ENCODE measurements around the gene SPATA1. TPM values are rescaled to one million over a fixed set of nuclear protein-coding genes. Genes with fewer than 3 reads are reported as not detected.

Gene SPATA1
- total and polyA plus RNA-seq, 2 of the 8 experiments (the other 6 are each of a cell fraction or from before 2014, with no cell fraction given), result 0.51 to 1.1 TPM

DNA sequence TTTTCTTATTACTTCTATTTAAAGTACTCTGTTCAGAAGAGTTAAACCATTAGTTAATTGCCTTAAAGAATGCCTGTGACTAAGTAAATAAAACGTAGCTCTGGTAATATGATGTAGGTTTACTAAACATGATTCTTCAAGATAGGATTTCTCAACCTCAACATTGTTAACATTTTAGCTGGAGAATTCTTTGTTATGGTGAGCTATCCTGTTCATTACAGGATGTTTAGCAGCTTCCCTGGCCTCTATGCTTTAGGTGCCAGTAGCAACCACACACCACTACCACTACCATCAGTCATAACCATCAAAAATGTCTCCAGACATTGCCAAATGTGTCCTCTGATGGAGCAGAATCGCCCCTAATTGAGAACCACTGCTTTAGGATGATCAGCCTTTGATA, 16.4 kb upstream of the SPATA1 start:
- Histone ChIP-seq H3K4me1 (replicated peaks in 1 of 4; ENCODE audit: control insufficient read depth in 3 of 4, insufficient read depth in 4 of 4, low read length in 3 of 4) (no peaks in the 10 kb centered on the region), H3K4ac (replicated peaks; ENCODE audit: insufficient read length, low read depth, low read length) (no peak overlapping the region), H3K27me3 (replicated peaks in 1 of 4; ENCODE audit: control insufficient read depth in 3 of 4, extremely low read depth in 1 of 4, insufficient read depth in 3 of 4, low read length in 3 of 4) (no peaks in the 10 kb centered on the region), H2AK5ac (ENCODE audit: low read depth, low read length) (no peak overlapping the region), H2BK12ac (ENCODE audit: low read depth, low read length) (no peak overlapping the region), H3K14ac (ENCODE audit: insufficient read length) (no peak overlapping the region), H2BK15ac (ENCODE audit: low read length) (no peak overlapping the region), H3K27ac (ENCODE audit: low read depth, low read length) (no peak overlapping the region), H3K9ac (replicated peaks in 1 of 4; ENCODE audit: extremely low read depth in 1 of 4, low read depth in 3 of 4, low read length in 3 of 4) (no peak overlapping the region), H2BK5ac (ENCODE audit: low read depth, low read length) (no peak overlapping the region), H3K79me2 (ENCODE audit: control insufficient read depth in 1 of 2, insufficient read depth in 2 of 2, low read length in 2 of 2) (peaks cover 0 to 24% of the 10 kb centered on the region in 2 experiments; a peak in 2 of 4 replicates), H2BK20ac (ENCODE audit: low read length) (no peak overlapping the region), H4K20me1 (replicated peaks in 1 of 2; ENCODE audit: control insufficient read depth in 1 of 2, insufficient read depth in 2 of 2, low read length in 2 of 2) (no peaks in the 10 kb centered on the region), H3K4me3 (ENCODE audit: extremely low read depth in 1 of 4, insufficient read depth in 2 of 4, low read depth in 3 of 4, low read length in 4 of 4) (no peak overlapping the region), H3K18ac (ENCODE audit: extremely low read depth, low read length) (no peak overlapping the region), H3K23ac (ENCODE audit: insufficient read length) (no peak overlapping the region), H4K8ac (ENCODE audit: extremely low read depth, insufficient read depth, low read length) (no peak overlapping the region), H3K23me2 (ENCODE audit: low read depth, low read length) (no peaks in the 10 kb centered on the region), H3K79me1 (ENCODE audit: low read depth, low read length) (no peaks in the 10 kb centered on the region), H2BK120ac (replicated peaks; ENCODE audit: low read depth, low read length) (no peak overlapping the region), H2AFZ (ENCODE audit: low read length) (no peak overlapping the region), H3K36me3 (ENCODE audit: control insufficient read depth in 2 of 4, insufficient read depth in 4 of 4, low read length in 3 of 4) (peaks cover 9 to 37% (median 26%) of the 10 kb centered on the region in 4 experiments; a peak in 7 of 8 replicates), H3K4me2 (ENCODE audit: insufficient read depth in 1 of 2, low read depth in 2 of 2, low read length in 2 of 2) (no peak overlapping the region), H3K56ac (replicated peaks; ENCODE audit: insufficient read length, low read depth, low read length) (no peak overlapping the region), H4K91ac (replicated peaks; ENCODE audit: insufficient read length, low read length) (no peak overlapping the region), H4K5ac (ENCODE audit: insufficient read length, low read depth, low read length) (no peak overlapping the region), H3K9me3 (ENCODE audit: insufficient read depth in 2 of 2, low read depth in 1 of 2, low read length in 1 of 2) (no peaks in the 10 kb centered on the region)
- ChIA-PET CTCF (ENCODE audit: partially characterized antibody) (interaction anchor here (0.9 kb wide), 1 partner anchor 258 kb away, joined by 3 read pairs; no protein-coding TSS in a partner anchor), POLR2A (ENCODE audit: partially characterized antibody) (no interaction called here)
- FAIRE-seq (no peak), DNase-seq (ENCODE audit: low read depth in 1 of 2, low spot score in 2 of 2) (no peak)
- WGBS, 2 experiments (ENCODE audit: extremely low coverage in 1 of 2, insufficient coverage in 1 of 2, insufficient read length in 1 of 2, insufficient replicate concordance in 2 of 2, low coverage in 1 of 2, low lambda C conversion rate in 2 of 2, missing lambda C conversion rate in 1 of 2), result 83% methylated on average over 2 of the region's 2 CpGs; no CpG with 5 or more reads in 1 of the 2 experiments
- TF ChIP-seq, protein P1, sequence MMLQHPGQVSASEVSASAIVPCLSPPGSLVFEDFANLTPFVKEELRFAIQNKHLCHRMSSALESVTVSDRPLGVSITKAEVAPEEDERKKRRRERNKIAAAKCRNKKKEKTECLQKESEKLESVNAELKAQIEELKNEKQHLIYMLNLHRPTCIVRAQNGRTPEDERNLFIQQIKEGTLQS (IDR thresholded peaks at IDR 0.05; ENCODE audit: insufficient read depth, low read depth, low read length), result no peak
- TF ChIP-seq KDM1A (IDR thresholded peaks at IDR 0.05; ENCODE audit: borderline replicate concordance, low read length) (no peak), SUZ12 (IDR thresholded peaks at IDR 0.05; ENCODE audit: low read length) (no peak), CEBPB (IDR thresholded peaks at IDR 0.05; ENCODE audit: low read depth, low read length) (no peak), NANOG (IDR thresholded peaks at IDR 0.05; ENCODE audit: insufficient read depth, low read depth, low read length, poor library complexity, severe bottlenecking) (no peak), FOSL1 (IDR thresholded peaks at IDR 0.05; ENCODE audit: insufficient read depth, low read depth, low read length) (no peak), YY1 (IDR thresholded peaks at IDR 0.05; ENCODE audit: low read depth, low read length) (no peak), BACH1 (IDR thresholded peaks at IDR 0.05; ENCODE audit: low read length) (no peak), GTF2F1 (IDR thresholded peaks at IDR 0.05; ENCODE audit: borderline replicate concordance, low read depth, low read length) (no peak)
- TF ChIP-seq, protein P2, sequence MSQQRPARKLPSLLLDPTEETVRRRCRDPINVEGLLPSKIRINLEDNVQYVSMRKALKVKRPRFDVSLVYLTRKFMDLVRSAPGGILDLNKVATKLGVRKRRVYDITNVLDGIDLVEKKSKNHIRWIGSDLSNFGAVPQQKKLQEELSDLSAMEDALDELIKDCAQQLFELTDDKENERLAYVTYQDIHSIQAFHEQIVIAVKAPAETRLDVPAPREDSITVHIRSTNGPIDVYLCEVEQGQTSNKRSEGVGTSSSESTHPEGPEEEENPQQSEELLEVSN (IDR thresholded peaks at IDR 0.05), result no peak
